H1 (cell line): ENCODE data around the gene FLNA. TPM values are rescaled to one million over a fixed set of nuclear protein-coding genes. Genes with fewer than 3 reads are reported as not detected.

Experiments used
- CTCF ChIA-PET: fragments of 300-600 bp; sonication (Branson Sonifier 250); formaldehyde crosslinking; loops from one replicate; lab custom pipeline; 2021; ENCODE audit not compliant: partially characterized antibody; lab: Charles Lee
- POLR2A ChIA-PET: fragments of 300-600 bp; sonication (Branson Sonifier 250); formaldehyde crosslinking; loops from one replicate; lab custom pipeline; 2021; ENCODE audit warnings: inconsistent platforms; ENCODE audit not compliant: partially characterized antibody; lab: Charles Lee
- DNase-seq, 2 experiments: peaks; one replicate each; pipeline versions ENCODE4 v3.0.0 to v3.0.0-alpha.2; 2010 to 2022; ENCODE audit warnings: low spot score in 2 of 2, low read depth in 1 of 2, mixed read lengths in 1 of 2
- FAIRE-seq: peaks from 2 replicates; lab custom pipeline; 2011; peaks lifted over from hg19 to GRCh38; lab: Jason Lieb, UNC
- H2AFZ ChIP-seq: 2 replicates; pipeline ENCODE4 v1.8.1; 2012; ENCODE audit warnings: low read length, inconsistent platforms
- H2AK5ac ChIP-seq: 2 replicates; pipeline ENCODE4 v1.6.1; 2013; ENCODE audit warnings: low read depth, low read length
- H2BK120ac ChIP-seq: replicated peaks from 2 replicates; pipeline ENCODE3; 2013; ENCODE audit warnings: low read depth, low read length, inconsistent platforms
- H2BK12ac ChIP-seq: 2 replicates; pipeline ENCODE4 v1.6.1; 2013; ENCODE audit warnings: low read depth, low read length
- H2BK15ac ChIP-seq: 2 replicates; pipeline ENCODE4 v1.6.1; 2013; ENCODE audit warnings: low read length
- H2BK20ac ChIP-seq: 2 replicates; pipeline ENCODE4 v1.6.1; 2013; ENCODE audit warnings: low read length
- H2BK5ac ChIP-seq: 2 replicates; pipeline ENCODE4 v1.6.1; 2013; ENCODE audit warnings: low read depth, low read length
- H3K14ac ChIP-seq: 2 replicates; pipeline ENCODE4 v1.6.1; 2013; ENCODE audit warnings: inconsistent platforms; ENCODE audit not compliant: insufficient read length
- H3K18ac ChIP-seq: 2 replicates; pipeline ENCODE4 v1.6.1; 2013; ENCODE audit warnings: low read length; ENCODE audit errors: extremely low read depth
- H3K23ac ChIP-seq: 2 replicates; pipeline ENCODE4 v1.6.1; 2013; ENCODE audit warnings: inconsistent platforms; ENCODE audit not compliant: insufficient read length
- H3K23me2 ChIP-seq: 2 replicates; pipeline ENCODE4 v1.6.1; 2013; ENCODE audit warnings: low read depth, low read length
- H3K27ac ChIP-seq: 2 replicates; pipeline ENCODE4 v1.6.1; 2011; ENCODE audit warnings: low read depth, low read length, inconsistent platforms
- H3K27me3 ChIP-seq, 4 experiments: replicated peaks in 1 of 4; 1 replicate in 1 of 4; 2 replicates in 3 of 4; pipeline versions ENCODE4 v1.6.1 to v1.8.1; 2011 to 2013; ENCODE audit warnings: low read length in 3 of 4, mild to moderate bottlenecking in 3 of 4, inconsistent platforms in 2 of 4, mixed read lengths in 2 of 4, moderate library complexity in 1 of 4; ENCODE audit not compliant: control insufficient read depth in 3 of 4, insufficient read depth in 3 of 4; ENCODE audit errors: extremely low read depth in 1 of 4
- H3K36me3 ChIP-seq, 4 experiments: 2 replicates each; pipeline versions ENCODE4 v1.6.1 to v1.8.1; 2011 to 2013; ENCODE audit warnings: mild to moderate bottlenecking in 4 of 4, low read length in 3 of 4, moderate library complexity in 2 of 4, control low read depth in 1 of 4, inconsistent platforms in 1 of 4; ENCODE audit not compliant: insufficient read depth in 4 of 4, control insufficient read depth in 2 of 4
- H3K4ac ChIP-seq: replicated peaks from 2 replicates; pipeline ENCODE3; 2013; ENCODE audit warnings: low read length, low read depth, mixed read lengths, inconsistent platforms; ENCODE audit not compliant: insufficient read length
- H3K4me1 ChIP-seq, 4 experiments: replicated peaks in 1 of 4; 1 replicate in 1 of 4; 2 replicates in 3 of 4; pipeline versions ENCODE4 v1.6.1 to v1.8.1; 2011 to 2013; ENCODE audit warnings: low read length in 3 of 4, inconsistent platforms in 2 of 4, mixed read lengths in 1 of 4; ENCODE audit not compliant: insufficient read depth in 4 of 4, control insufficient read depth in 3 of 4
- H3K4me2 ChIP-seq, 2 experiments: 2 replicates each; pipeline versions ENCODE4 v1.6.1 to v1.8.1; 2011 to 2013; ENCODE audit warnings: low read depth in 2 of 2, low read length in 2 of 2, control low read depth in 1 of 2, inconsistent platforms in 1 of 2, mild to moderate bottlenecking in 1 of 2; ENCODE audit not compliant: insufficient read depth in 1 of 2
- H3K4me3 ChIP-seq, 4 experiments: fragments of 200-600, 300-600 bp in 1 of 4; sonication (generic), shearing (Covaris generic), sonication (Bioruptor Twin) in 1 of 4; 2 replicates each; pipeline versions ENCODE4 v1.5.1 to v1.8.1; 2011 to 2016; ENCODE audit warnings: low read length in 4 of 4, low read depth in 3 of 4, control low read depth in 2 of 4, inconsistent platforms in 2 of 4, mild to moderate bottlenecking in 2 of 4, mixed read lengths in 1 of 4, moderate library complexity in 1 of 4; ENCODE audit not compliant: insufficient read depth in 2 of 4; ENCODE audit errors: extremely low read depth in 1 of 4
- H3K56ac ChIP-seq: replicated peaks from 2 replicates; pipeline ENCODE3; 2013; ENCODE audit warnings: low read depth, mild to moderate bottlenecking, mixed read lengths, low read length, inconsistent platforms; ENCODE audit not compliant: insufficient read length
- H3K79me1 ChIP-seq: 2 replicates; pipeline ENCODE4 v1.6.1; 2013; ENCODE audit warnings: low read depth, low read length, control low read depth
- H3K79me2 ChIP-seq, 2 experiments: 2 replicates each; pipeline versions ENCODE4 v1.6.1 to v1.8.1; 2012 to 2013; ENCODE audit warnings: low read length in 2 of 2, mild to moderate bottlenecking in 2 of 2, inconsistent platforms in 1 of 2; ENCODE audit not compliant: insufficient read depth in 2 of 2, control insufficient read depth in 1 of 2
- H3K9ac ChIP-seq, 4 experiments: replicated peaks in 1 of 4; 1 replicate in 1 of 4; 2 replicates in 3 of 4; pipeline versions ENCODE4 v1.6.1 to v1.8.1; 2011 to 2013; ENCODE audit warnings: low read depth in 3 of 4, low read length in 3 of 4, control low read depth in 2 of 4, mild to moderate bottlenecking in 2 of 4, moderate library complexity in 2 of 4, inconsistent platforms in 1 of 4; ENCODE audit errors: extremely low read depth in 1 of 4
- H3K9me3 ChIP-seq, 2 experiments: 2 replicates each; pipeline versions ENCODE4 v1.6.1 to v1.8.1; 2012 to 2013; ENCODE audit warnings: mild to moderate bottlenecking in 2 of 2, moderate library complexity in 2 of 2, control low read depth in 1 of 2, inconsistent platforms in 1 of 2, low read depth in 1 of 2, low read length in 1 of 2, mixed read lengths in 1 of 2; ENCODE audit not compliant: insufficient read depth in 2 of 2
- H4K20me1 ChIP-seq, 2 experiments: replicated peaks in 1 of 2; 2 replicates each; pipeline versions ENCODE3 to v1.8.1; 2011 to 2013; ENCODE audit warnings: inconsistent platforms in 2 of 2, low read length in 2 of 2, mild to moderate bottlenecking in 1 of 2; ENCODE audit not compliant: insufficient read depth in 2 of 2, control insufficient read depth in 1 of 2
- H4K5ac ChIP-seq: 2 replicates; pipeline ENCODE4 v1.6.1; 2013; ENCODE audit warnings: low read length, low read depth, mixed read lengths, inconsistent platforms; ENCODE audit not compliant: insufficient read length
- H4K8ac ChIP-seq: 2 replicates; pipeline ENCODE4 v1.8.0; 2013; ENCODE audit warnings: mild to moderate bottlenecking, moderate library complexity, low read length, inconsistent platforms; ENCODE audit not compliant: insufficient read depth; ENCODE audit errors: extremely low read depth
- H4K91ac ChIP-seq: replicated peaks from 2 replicates; pipeline ENCODE3; 2013; ENCODE audit warnings: low read length, mixed read lengths, inconsistent platforms; ENCODE audit not compliant: insufficient read length
- HDAC2 ChIP-seq, 2 experiments: fragments of 300-600 bp in 1 of 2; sonication (generic) in 1 of 2; IDR thresholded peaks; 2 replicates each; pipeline ENCODE4 v1.6.1; 2011 to 2012; ENCODE audit warnings: low read depth in 2 of 2, low read length in 2 of 2, mild to moderate bottlenecking in 2 of 2, moderate library complexity in 2 of 2, borderline replicate concordance in 1 of 2, inconsistent platforms in 1 of 2
- HDAC6 ChIP-seq: IDR thresholded peaks from one replicate; pipeline ENCODE4 v1.7.1; 2012; ENCODE audit warnings: low read depth, mild to moderate bottlenecking, inconsistent platforms, low read length, moderate library complexity
- JUND ChIP-seq: IDR thresholded peaks from 2 replicates; pipeline ENCODE4 v1.6.1; 2011; ENCODE audit warnings: mild to moderate bottlenecking, improper control_type of control experiment, low read length
- KDM1A ChIP-seq: fragments of 200-600, 300-600 bp; sonication (generic); IDR thresholded peaks from 2 replicates; pipeline ENCODE4 v1.7.1; 2016; ENCODE audit warnings: mild to moderate bottlenecking, low read length, borderline replicate concordance
- KDM5A ChIP-seq: fragments of 200-600 bp; IDR thresholded peaks from 2 replicates; pipeline ENCODE4 v1.7.1; 2012; ENCODE audit warnings: mild to moderate bottlenecking, low read length, inconsistent platforms, mixed read lengths
- NANOG ChIP-seq: IDR thresholded peaks from 2 replicates; pipeline ENCODE4 v1.6.1; 2011; ENCODE audit warnings: low read length, low read depth, mild to moderate bottlenecking, inconsistent platforms; ENCODE audit not compliant: insufficient read depth, poor library complexity, severe bottlenecking
- SP2 ChIP-seq: IDR thresholded peaks from 2 replicates; pipeline ENCODE4 v1.6.1; 2012; ENCODE audit warnings: mild to moderate bottlenecking, low read length, inconsistent platforms
- WGBS, 2 experiments: shearing (Covaris generic) in 1 of 2; methylation state at CpG; one replicate each; pipeline versions ENCODE4 v1.1.6 to v1.1.7; 2013 to 2015; ENCODE audit warnings: low lambda C conversion rate in 2 of 2, mixed read lengths in 2 of 2, inconsistent platforms in 1 of 2, low coverage in 1 of 2, missing lambda C conversion rate in 1 of 2; ENCODE audit not compliant: insufficient replicate concordance in 2 of 2, insufficient coverage in 1 of 2, insufficient read length in 1 of 2; ENCODE audit errors: extremely low coverage in 1 of 2, missing lambda C conversion rate in 1 of 2; 5-methylcytosine and 5-hydroxymethylcytosine counted together
- polyA plus RNA-seq, 7 experiments: library from polyadenylated mRNA; depleted of rRNA in 3 of 7; stranded (reverse) in 5 of 7; unstranded in 2 of 7; fragments of >200 nt in 5 of 7; fragments of 200-250 nt in 2 of 7; gene quantifications; 1 replicate in 5 of 7; 2 replicates in 1 of 7; 4 replicates in 1 of 7; pipeline versions ENCODE4 v1.2.1 to v1.2.3, GENCODE V29; 2011 to 2013; ENCODE audit warnings: missing spikeins in 2 of 7, mixed read lengths in 2 of 7
- total RNA-seq: library from RNA; stranded (reverse); fragmentation: NEBNext Ultra II Directional; extraction: Animal tissue kit (Norgen Biotek cat#: 25700); gene quantifications from 2 replicates; pipeline ENCODE4 v1.2.1, GENCODE V29; 2021

The FLNA gene
- total and polyA plus RNA-seq, 2 of the 8 experiments (the other 6 are each of a cell fraction or from before 2014, with no cell fraction given), result 315 to 925 TPM

- Histone ChIP-seq H2AFZ (no peak overlapping the region), H4K91ac (no peak overlapping the region), H3K9me3 (no peaks in the 10 kb centered on the region), H2BK20ac (no peak overlapping the region), H3K23me2 (no peaks in the 10 kb centered on the region), H3K27me3 (no peaks in the 10 kb centered on the region), H3K4me3 (no peak overlapping the region), H3K4ac (no peak overlapping the region), H4K8ac (no peak overlapping the region), H2BK15ac (no peak overlapping the region), H3K4me1 (no peaks in the 10 kb centered on the region; a peak in 1 of 7 replicates)
- WGBS, 2 experiments, result 89% methylated on average over 4 of the region's 9 CpGs; no CpG with 5 or more reads in 1 of the 2 experiments
- CTCF ChIA-PET, result no interaction called here
- DNase-seq, result no peak
- TF ChIP-seq HDAC6 (no peak), KDM5A (no peak), SP2 (no peak), NANOG (no peak), HDAC2 (IDR thresholded peaks at IDR 0.05; ENCODE audit: borderline replicate concordance in 1 of 2, low read depth in 2 of 2, low read length in 2 of 2) (no peak), JUND (no peak), KDM1A (no peak)
- TF ChIP-seq, all 59 proteins: peak for 0
- H2BK120ac ChIP-seq, result no peak overlapping the region
- H3K79me2 ChIP-seq, result no peaks in the 10 kb centered on the region
- H3K9ac ChIP-seq, result no peak overlapping the region
- no peak overlapping the region for H3K4me2 ChIP-seq
- no peak overlapping the region for H3K23ac ChIP-seq
- no peak overlapping the region for H2BK5ac ChIP-seq
- H3K27ac ChIP-seq, result no peak overlapping the region
- H4K20me1 ChIP-seq, result no peaks in the 10 kb centered on the region
- H2AK5ac ChIP-seq, result no peak overlapping the region
- no peak overlapping the region for H2BK12ac ChIP-seq
- no peak overlapping the region for H3K18ac ChIP-seq
- no peaks in the 10 kb centered on the region for H3K36me3 ChIP-seq
- POLR2A ChIA-PET, result interaction anchor here (1.6 kb wide), 1 partner anchor 65 kb away, joined by 4 read pairs; the partner anchor contains the start of gene RPL10
- H3K79me1 ChIP-seq, result no peaks in the 10 kb centered on the region
- H4K5ac ChIP-seq, result no peak overlapping the region
- H3K14ac ChIP-seq, result no peak overlapping the region
- no peak for FAIRE-seq
- H3K56ac ChIP-seq, result no peak overlapping the region
Measured at GRCh38 chrX:154333116-154333515, 41.3 kb downstream of the FLNA start.
